ENCODE results near the gene TAF12. TPM values are rescaled to one million over a fixed set of nuclear protein-coding genes. Genes with fewer than 3 reads are reported as not detected.
"Not testable (repeated sequence)": the region's sequence is repeated elsewhere in the genome, so short reads cannot be mapped to it uniquely, and the experiment has no call there.

Gene TAF12
- total RNA-seq, 1 experiment from 2014 or later = 33.9 TPM

GRCh38 chr1:28653870-28654269, 11.0 kb upstream of the TAF12 start:
- H3K27me3 ChIP-seq (ENCODE audit: control insufficient read depth, insufficient read depth, low read length); in situ Hi-C loops (cut with HindIII; ENCODE audit: low pct_unique_long_range_greater_than_20kb, low sequenced_read_pairs); DNase-seq (ENCODE audit: low read depth, low spot score); H3K4me3 ChIP-seq (ENCODE audit: low read depth in 2 of 2, low read length in 2 of 2); ATAC-seq; CTCF ChIA-PET; H3K9me3 ChIP-seq (ENCODE audit: control insufficient read depth, insufficient read depth, low read depth, low read length); H3K4me1 ChIP-seq (ENCODE audit: control insufficient read depth, insufficient read depth, low read length); intact Hi-C loops (cut with micrococcal nuclease; ENCODE audit: unreplicated experiment); H3K36me3 ChIP-seq (ENCODE audit: control insufficient read depth, insufficient read depth, low read length); BruUV-seq (replicated peaks); H3K27ac ChIP-seq (ENCODE audit: low read length); POLR2A ChIA-PET: not testable (repeated sequence)
- TF ChIP-seq CTCF (IDR thresholded peaks at IDR 0.05) = peak; percentile 72; the same call in 1 of the 2 replicates

- H3K4me3 ChIP-seq (ENCODE audit: low read depth in 2 of 2, low read length in 2 of 2); in situ Hi-C loops (cut with HindIII; ENCODE audit: low pct_unique_long_range_greater_than_20kb, low sequenced_read_pairs); DNase-seq (ENCODE audit: low read depth, low spot score); CTCF ChIA-PET; ATAC-seq; intact Hi-C loops (cut with micrococcal nuclease; ENCODE audit: unreplicated experiment); BruUV-seq (replicated peaks); H3K4me1 ChIP-seq (ENCODE audit: control insufficient read depth, insufficient read depth, low read length); H3K27ac ChIP-seq (ENCODE audit: low read length); H3K27me3 ChIP-seq (ENCODE audit: control insufficient read depth, insufficient read depth, low read length); H3K9me3 ChIP-seq (ENCODE audit: control insufficient read depth, insufficient read depth, low read depth, low read length); H3K36me3 ChIP-seq (ENCODE audit: control insufficient read depth, insufficient read depth, low read length): not testable (repeated sequence)
- POLR2A ChIA-PET = interaction anchor here (0.6 kb wide), 1 partner anchor 84 kb away, joined by 8 read pairs; the partner anchor contains the start of gene YTHDF2
Measured at GRCh38 chr1:28653063-28653462, 10.2 kb upstream of the TAF12 start.

GRCh38 chr1:28648474-28649198, 5.8 kb upstream of the TAF12 start, which contains the start of gene RNU11:
Gene RNU11, plus strand, starts transcription at chr1:28648600.
- ATAC-seq (peak; percentile 89), DNase-seq (ENCODE audit: low read depth, low spot score) (peak; percentile 98)
- ChIA-PET POLR2A (interaction anchor here (0.6 to 1.4 kb wide), 10 partner anchors 20 to 692 kb away, joined by 3 to 12 read pairs (median 6); partner anchors contain the start of gene GMEB1), CTCF (no interaction called here)
- Histone ChIP-seq H3K4me3 (ENCODE audit: low read depth in 2 of 2, low read length in 2 of 2) (peak within 1 kb of the TSS; percentile 32 to 57), H3K9me3 (ENCODE audit: control insufficient read depth, insufficient read depth, low read depth, low read length) (no peaks in the 10 kb centered on the region), H3K4me1 (ENCODE audit: control insufficient read depth, insufficient read depth, low read length) (peaks cover 4% of the 10 kb centered on the region; the same call in 1 of the 2 replicates), H3K27ac (ENCODE audit: low read length) (peak within 1 kb of the TSS; percentile 99), H3K36me3 (ENCODE audit: control insufficient read depth, insufficient read depth, low read length) (no peaks in the 10 kb centered on the region), H3K27me3 (ENCODE audit: control insufficient read depth, insufficient read depth, low read length) (no peaks in the 10 kb centered on the region)
- in situ Hi-C loops (cut with HindIII; ENCODE audit: low pct_unique_long_range_greater_than_20kb, low sequenced_read_pairs) = no loop called here
- BruUV-seq (replicated peaks) = TSS peak; percentile 100
- TF ChIP-seq REST (IDR thresholded peaks at IDR 0.05; ENCODE audit: insufficient read depth in 1 of 2, low read depth in 2 of 2, low read length in 1 of 2) (no peak), SIN3A (IDR thresholded peaks at IDR 0.05; ENCODE audit: borderline replicate concordance, insufficient read depth, low read depth, low read length) (peak; percentile 100), CTCF (IDR thresholded peaks at IDR 0.05) (no peak), POLR2AphosphoS5 (IDR thresholded peaks at IDR 0.05; ENCODE audit: low read depth, low read length) (peak; percentile 100), TCF7L2 (IDR thresholded peaks at IDR 0.05; ENCODE audit: low read depth, low read length) (peak; percentile 85)
- intact Hi-C loops (cut with micrococcal nuclease; ENCODE audit: unreplicated experiment) = loop anchor here (1.0 to 10.0 kb wide), 2 partner anchors 89 to 226 kb away; no protein-coding TSS in a partner anchor

Data from Panc1 (cell line).